Endodermal cell (in vitro differentiated cells): ENCODE data around the gene TSPAN17. TPM values are rescaled to one million over a fixed set of nuclear protein-coding genes. Genes with fewer than 3 reads are reported as not detected.
A peak's percentile ranks its signal among the peaks of the same experiment; 100 is the strongest.

Experiments used
- DNase-seq: peaks from one replicate; pipeline ENCODE4 v3.0.0-alpha.2; 2017
- H3K27ac ChIP-seq: 2 replicates; pipeline ENCODE4 v1.5.1; 2013; ENCODE audit warnings: mild to moderate bottlenecking, low read depth, low read length, moderate library complexity
- H3K27me3 ChIP-seq: 2 replicates; pipeline ENCODE4 v1.6.1; 2013; ENCODE audit warnings: mild to moderate bottlenecking, low read length, moderate library complexity; ENCODE audit not compliant: insufficient read depth, control insufficient read depth, poor library complexity, severe bottlenecking
- H3K36me3 ChIP-seq: 2 replicates; pipeline ENCODE4 v1.7.0; 2013; ENCODE audit warnings: mild to moderate bottlenecking, low read length, moderate library complexity; ENCODE audit not compliant: control insufficient read depth, insufficient read depth
- H3K4me1 ChIP-seq: one replicate; pipeline ENCODE4 v1.7.0; 2013; ENCODE audit warnings: low read length; ENCODE audit not compliant: control insufficient read depth, insufficient read depth
- H3K4me3 ChIP-seq: 2 replicates; pipeline ENCODE4 v1.5.1; 2013; ENCODE audit warnings: mild to moderate bottlenecking, low read length, moderate library complexity
- H3K9ac ChIP-seq: 2 replicates; pipeline ENCODE4 v1.6.1; 2013; ENCODE audit warnings: mild to moderate bottlenecking, low read length, moderate library complexity; ENCODE audit not compliant: poor library complexity, severe bottlenecking; ENCODE audit errors: extremely low read depth
- H3K9me3 ChIP-seq: 2 replicates; pipeline ENCODE4 v1.6.1; 2013; ENCODE audit warnings: mild to moderate bottlenecking, low read length, moderate library complexity; ENCODE audit not compliant: control insufficient read depth
- H3K27ac Mint-ChIP-seq: 2 replicates; pipeline ENCODE4 v1.8.0; 2020; ENCODE audit warnings: mixed read lengths
- H3K27me3 Mint-ChIP-seq: 2 replicates; pipeline ENCODE4 v1.8.0; 2021; ENCODE audit warnings: mild to moderate bottlenecking, mixed read lengths; ENCODE audit not compliant: insufficient read depth
- H3K36me3 Mint-ChIP-seq: 2 replicates; pipeline ENCODE4 v1.8.0; 2020; ENCODE audit warnings: low read depth, mixed read lengths
- H3K4me1 Mint-ChIP-seq: 2 replicates; pipeline ENCODE4 v1.8.0; 2020; ENCODE audit warnings: mixed read lengths
- H3K4me3 Mint-ChIP-seq: 2 replicates; pipeline ENCODE4 v1.8.0; 2020; ENCODE audit warnings: mild to moderate bottlenecking, moderate library complexity, mixed read lengths
- H3K9me3 Mint-ChIP-seq: 2 replicates; pipeline ENCODE4 v1.8.0; 2020; ENCODE audit warnings: mild to moderate bottlenecking, mixed read lengths
- CTCF ChIP-seq: fragments of 200-600 bp; sonication (generic); conservative IDR thresholded peaks from 2 replicates; pipeline ENCODE4 v1.5.0; 2021; ENCODE audit warnings: antibody characterized with exemption, mild to moderate bottlenecking
- WGBS, 2 experiments: methylation state at CpG; one replicate each; pipeline versions ENCODE4 v1.1.5 to v1.1.7; 2013; ENCODE audit warnings: missing lambda C conversion rate in 2 of 2, mixed read lengths in 1 of 2; ENCODE audit not compliant: insufficient coverage in 1 of 2, insufficient read length in 1 of 2; 5-methylcytosine and 5-hydroxymethylcytosine counted together
- total RNA-seq, 2 donors: library from RNA; stranded (reverse); fragmentation: NEBNext Ultra II Directional in 1 of 2; extraction: Animal tissue kit (Norgen Biotek cat#: 25700) in 1 of 2; gene quantifications; 2 replicates in 1 of 2; 3 replicates in 1 of 2; pipeline ENCODE4 v1.2.1, GENCODE V29; 2021

TSPAN17 gene
- total RNA-seq, 2 donors from 2014 or later: 49.3 to 50.3 TPM

- Histone ChIP-seq H3K4me3 (no peak overlapping the region), H3K27me3 (no peaks in the 10 kb centered on the region), H3K27ac (no peak overlapping the region), H3K36me3 (peaks cover 5% of the 10 kb centered on the region), H3K4me1 (no peaks in the 10 kb centered on the region), H3K9ac (no peak overlapping the region), H3K9me3 (no peaks in the 10 kb centered on the region)
- no peaks in the 10 kb centered on the region for H3K4me1 Mint-ChIP-seq
- H3K27me3 Mint-ChIP-seq: no peaks in the 10 kb centered on the region
- TF ChIP-seq CTCF: no peak
- peaks cover 3% of the 10 kb centered on the region for H3K36me3 Mint-ChIP-seq
- H3K27ac Mint-ChIP-seq: no peak overlapping the region
- no peaks in the 10 kb centered on the region for H3K9me3 Mint-ChIP-seq
- H3K4me3 Mint-ChIP-seq: no peak overlapping the region
- no peak for DNase-seq
- 18 to 33% methylated on average over 1 of the region's 1 CpG for WGBS, 2 experiments
Observed at GRCh38 chr5:176660530-176660859, 13.2 kb downstream of the TSPAN17 start.

- no peaks in the 10 kb centered on the region for H3K9me3 ChIP-seq
- no peak overlapping the region for H3K27ac ChIP-seq
- no peak overlapping the region for H3K9ac ChIP-seq
- H3K36me3 Mint-ChIP-seq: peaks cover 2% of the 10 kb centered on the region
- H3K27me3 Mint-ChIP-seq: no peaks in the 10 kb centered on the region
- H3K36me3 ChIP-seq: peaks cover 5% of the 10 kb centered on the region
- no peaks in the 10 kb centered on the region for H3K4me1 ChIP-seq
- 57 to 65% methylated on average over 25 to 33 of the region's 33 CpGs for WGBS, 2 experiments
- TF ChIP-seq CTCF: peak; percentile 99
- H3K27ac Mint-ChIP-seq: no peak overlapping the region
- H3K4me3 ChIP-seq: no peak overlapping the region
- H3K27me3 ChIP-seq: no peaks in the 10 kb centered on the region
- H3K9me3 Mint-ChIP-seq: no peaks in the 10 kb centered on the region
- H3K4me3 Mint-ChIP-seq: no peak overlapping the region
- H3K4me1 Mint-ChIP-seq: no peaks in the 10 kb centered on the region
- peak; percentile 95 for DNase-seq
Observed at GRCh38 chr5:176660860-176661641, 13.8 kb downstream of the TSPAN17 start.

- 88 to 96% methylated on average over 7 to 10 of the region's 10 CpGs for WGBS, 2 experiments
Observed at GRCh38 chr5:176661676-176662075, 14.4 kb downstream of the TSPAN17 start.

More at GRCh38 chr5:176661676-176662075, 14.4 kb downstream of the TSPAN17 start:
- Histone ChIP-seq H3K4me3 (no peak overlapping the region), H3K9me3 (no peaks in the 10 kb centered on the region), H3K9ac (no peak overlapping the region), H3K27ac (no peak overlapping the region), H3K36me3 (peaks cover 5% of the 10 kb centered on the region), H3K27me3 (no peaks in the 10 kb centered on the region), H3K4me1 (no peaks in the 10 kb centered on the region)
- Mint-ChIP-seq H3K9me3 (no peaks in the 10 kb centered on the region), H3K27me3 (no peaks in the 10 kb centered on the region), H3K4me1 (no peaks in the 10 kb centered on the region), H3K4me3 (no peak overlapping the region), H3K27ac (no peak overlapping the region), H3K36me3 (peaks cover 2% of the 10 kb centered on the region)
- no peak for DNase-seq
- no peak for TF ChIP-seq CTCF
